SH-SY5Y (cell line): ENCODE results near the gene PRSS1.

ENCODE experiments used
- GATA2 ChIP-seq: IDR thresholded peaks from 2 replicates; pipeline ENCODE4 v1.6.1; 2011; ENCODE audit warnings: mild to moderate bottlenecking, low read depth, low read length
- GATA3 ChIP-seq: IDR thresholded peaks from 2 replicates; pipeline ENCODE4 v1.6.1; 2011; ENCODE audit warnings: low read depth, mild to moderate bottlenecking, low read length, moderate library complexity

GRCh38 chr7:142740786-142741185 lies 8.5 kb upstream of the PRSS1 start:
- no peak for TF ChIP-seq GATA2
- TF ChIP-seq GATA3, result no peak
